SJSA1 (cell line): ENCODE results near the gene THSD7A. TPM values are rescaled to one million over a fixed set of nuclear protein-coding genes. Genes with fewer than 3 reads are reported as not detected.
A peak's percentile ranks its signal among the peaks of the same experiment; 100 is the strongest.

Experiments used
- DNase-seq, 2 experiments: peaks; one replicate each; pipeline ENCODE4 v3.0.0-alpha.2; 2015 to 2020; ENCODE audit warnings: low spot score in 2 of 2, low read depth in 1 of 2
- H3K27ac ChIP-seq: fragments of 250-450 bp; sonication (Bioruptor Pico); 2 replicates; pipeline ENCODE4 v1.5.1; 2020; ENCODE audit warnings: mild to moderate bottlenecking, moderate library complexity
- H3K27me3 ChIP-seq: fragments of 250-450 bp; sonication (Bioruptor Pico); replicated peaks from 2 replicates; pipeline ENCODE4 v1.5.1; 2020; ENCODE audit warnings: mild to moderate bottlenecking, moderate library complexity
- H3K36me3 ChIP-seq: fragments of 250-450 bp; sonication (Bioruptor Pico); 2 replicates; pipeline ENCODE4 v1.5.1; 2020; ENCODE audit warnings: mild to moderate bottlenecking
- H3K4me1 ChIP-seq: fragments of 250-450 bp; sonication (Bioruptor Pico); replicated peaks from 2 replicates; pipeline ENCODE4 v1.6.1; 2021; ENCODE audit warnings: mild to moderate bottlenecking
- H3K4me3 ChIP-seq: fragments of 250-450 bp; sonication (Bioruptor Pico); 2 replicates; pipeline ENCODE4 v1.5.1; 2020; ENCODE audit warnings: mild to moderate bottlenecking
- H3K9me3 ChIP-seq: fragments of 250-450 bp; sonication (Bioruptor Pico); replicated peaks from 2 replicates; pipeline ENCODE4 v1.5.1; 2020; ENCODE audit warnings: mild to moderate bottlenecking
- total RNA-seq: library from RNA; depleted of rRNA; stranded (reverse); fragments of >200 nt; shearing (Covaris generic); gene quantifications from 2 replicates; pipeline ENCODE4 v1.2.3, GENCODE V29; 2014

Gene THSD7A
- total RNA-seq, 1 experiment from 2014 or later: not detected

DNA sequence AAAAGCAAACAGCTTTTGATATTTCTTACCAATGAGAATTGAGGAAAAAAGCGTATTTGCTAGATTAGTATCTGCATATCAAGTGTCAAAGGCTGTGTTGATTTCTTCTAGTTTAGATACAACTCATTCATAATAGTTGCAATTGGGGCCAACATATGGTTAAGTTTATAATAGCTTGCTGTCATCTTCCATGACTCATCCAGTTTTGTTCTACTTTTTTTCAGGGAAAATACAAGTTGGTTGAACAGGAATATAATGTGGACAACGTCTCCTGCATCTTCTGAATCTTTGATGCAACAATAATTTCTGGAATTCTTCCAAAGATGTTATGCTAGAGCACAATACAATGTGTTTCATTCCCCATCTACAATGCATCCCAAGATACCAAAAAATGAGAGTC is 182.0 kb downstream of the THSD7A start:
- no peaks in the 10 kb centered on the region for H3K9me3 ChIP-seq
- no peak overlapping the region for H3K4me3 ChIP-seq
- DNase-seq: no peak
- H3K4me1 ChIP-seq: no peaks in the 10 kb centered on the region
- no peaks in the 10 kb centered on the region for H3K36me3 ChIP-seq
- no peak overlapping the region for H3K27ac ChIP-seq
- no peaks in the 10 kb centered on the region for H3K27me3 ChIP-seq

DNA sequence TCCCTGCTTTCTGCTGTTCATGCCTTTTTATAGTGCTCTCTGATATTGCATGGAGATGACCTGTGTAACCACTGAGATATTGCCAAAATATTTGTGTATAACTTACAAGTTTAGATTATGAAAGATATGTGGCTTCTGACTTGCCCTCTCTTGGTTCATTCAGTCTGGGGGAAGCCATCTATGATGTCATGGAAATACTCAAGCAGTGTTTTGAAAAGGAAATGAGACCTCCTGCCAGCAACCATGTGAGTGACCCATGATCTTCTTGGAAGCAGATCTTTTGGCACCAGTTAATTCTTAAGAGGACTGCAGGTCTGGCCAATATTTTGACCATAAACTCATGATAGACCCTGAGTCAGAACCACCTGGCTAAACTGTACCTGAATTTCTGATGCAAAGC is 183.0 kb downstream of the THSD7A start:
- no peaks in the 10 kb centered on the region for H3K36me3 ChIP-seq
- DNase-seq: no peak
- H3K4me1 ChIP-seq: no peaks in the 10 kb centered on the region
- H3K27me3 ChIP-seq: no peaks in the 10 kb centered on the region
- H3K27ac ChIP-seq: no peak overlapping the region
- H3K4me3 ChIP-seq: no peak overlapping the region
- H3K9me3 ChIP-seq: no peaks in the 10 kb centered on the region

DNA sequence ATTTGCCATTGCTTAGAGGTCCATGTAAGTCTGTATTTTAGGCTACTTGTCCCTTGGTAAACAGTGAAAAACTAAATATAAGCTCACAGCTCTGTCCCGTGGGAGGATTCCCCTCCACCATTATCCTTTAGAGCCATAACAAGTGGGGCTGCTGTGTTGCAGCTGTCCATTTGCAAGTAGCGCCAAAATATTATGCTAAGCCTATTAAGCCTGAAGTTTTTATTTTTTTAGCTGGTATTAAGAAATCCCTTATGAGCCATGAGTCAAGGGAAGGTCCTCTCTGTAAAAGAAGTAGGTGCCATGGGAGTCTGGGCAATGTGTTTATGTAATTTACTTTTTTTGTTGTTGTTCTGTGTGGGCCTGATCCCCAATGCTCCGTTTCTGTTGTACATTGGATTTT is 183.9 kb downstream of the THSD7A start:
- H3K4me3 ChIP-seq: no peak overlapping the region
- H3K4me1 ChIP-seq: no peaks in the 10 kb centered on the region
- no peaks in the 10 kb centered on the region for H3K27me3 ChIP-seq
- H3K9me3 ChIP-seq: no peaks in the 10 kb centered on the region
- no peaks in the 10 kb centered on the region for H3K36me3 ChIP-seq
- no peak for DNase-seq
- no peak overlapping the region for H3K27ac ChIP-seq

DNA sequence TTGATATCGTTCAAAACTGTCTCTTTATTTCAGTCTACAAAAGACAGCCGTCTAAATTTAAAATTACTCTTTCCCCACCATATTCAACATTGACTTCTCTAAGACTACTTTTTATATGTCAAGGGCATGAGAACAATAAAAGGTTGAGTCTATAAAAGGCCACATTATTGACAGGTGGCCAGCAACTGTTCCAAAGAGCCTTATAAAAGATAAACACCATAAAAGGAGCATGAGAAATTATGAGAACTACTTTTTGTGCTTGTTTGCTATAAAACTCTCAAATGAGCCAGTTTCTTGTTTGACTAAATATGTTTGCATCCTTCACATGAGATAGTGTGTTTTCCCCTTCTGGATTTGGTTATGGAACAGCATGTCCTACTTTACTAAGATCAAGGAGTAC is 189.2 kb downstream of the THSD7A start:
- no peaks in the 10 kb centered on the region for H3K4me1 ChIP-seq
- no peaks in the 10 kb centered on the region for H3K27me3 ChIP-seq
- H3K27ac ChIP-seq: no peak overlapping the region
- no peak overlapping the region for H3K4me3 ChIP-seq
- DNase-seq: no peak
- H3K36me3 ChIP-seq: no peaks in the 10 kb centered on the region
- no peaks in the 10 kb centered on the region for H3K9me3 ChIP-seq

DNA sequence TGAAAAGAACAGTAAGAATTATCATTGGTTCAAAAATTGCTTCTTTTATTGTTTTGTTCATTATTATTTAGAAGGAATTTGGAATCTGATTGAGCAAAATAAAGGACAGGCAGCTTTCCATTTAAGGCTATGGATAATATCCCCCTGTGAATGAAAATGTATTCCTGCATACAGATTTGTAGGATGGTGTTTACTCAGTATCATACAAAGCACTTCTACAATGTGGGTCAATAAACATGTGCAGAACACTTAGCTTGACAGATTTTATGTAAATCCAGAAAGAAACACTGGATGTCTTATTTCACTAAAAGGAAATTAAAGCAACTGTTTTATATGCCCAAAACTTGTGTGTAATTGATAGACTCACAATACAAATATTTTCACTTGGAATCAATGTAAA is 189.7 kb downstream of the THSD7A start:
- H3K27me3 ChIP-seq: no peaks in the 10 kb centered on the region
- H3K4me1 ChIP-seq: no peaks in the 10 kb centered on the region
- DNase-seq: no peak
- H3K9me3 ChIP-seq: no peaks in the 10 kb centered on the region
- no peak overlapping the region for H3K4me3 ChIP-seq
- no peaks in the 10 kb centered on the region for H3K36me3 ChIP-seq
- H3K27ac ChIP-seq: no peak overlapping the region

DNA sequence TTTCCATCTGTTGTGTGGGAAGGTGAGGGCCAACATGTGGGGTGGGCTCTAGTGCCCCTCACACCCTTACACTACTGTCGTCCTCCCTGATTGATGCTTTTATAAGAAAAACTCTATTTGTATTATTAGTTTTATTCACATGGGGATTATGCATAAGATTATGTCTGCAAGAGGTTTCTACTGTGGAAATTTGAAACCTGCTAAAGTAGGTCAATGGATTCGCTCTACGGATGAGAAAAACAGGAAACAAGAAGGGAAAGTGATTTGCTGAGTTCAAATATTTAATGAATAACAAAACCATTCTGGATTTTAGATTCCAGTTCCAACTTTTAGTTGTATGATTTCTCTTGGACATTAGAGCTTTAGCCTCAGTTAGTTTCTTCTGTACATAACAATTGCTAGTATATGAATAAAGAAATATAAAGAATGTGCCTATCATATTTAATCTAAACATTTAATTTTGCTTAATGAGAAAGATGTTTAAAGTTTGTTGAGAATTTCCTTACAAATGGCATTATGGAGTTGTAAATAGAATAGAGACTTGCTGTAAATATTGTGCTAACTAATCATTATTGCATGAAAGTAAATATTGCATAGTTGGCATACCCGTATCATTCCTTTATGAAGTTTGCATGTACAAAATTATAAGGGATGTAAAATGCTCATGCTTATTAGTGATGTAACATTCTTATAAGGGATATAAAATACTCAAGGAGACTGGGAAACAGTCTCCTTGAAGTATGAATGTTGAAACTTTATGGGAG is 193.8 kb downstream of the THSD7A start:
- Histone ChIP-seq H3K27ac (no peak overlapping the region), H3K4me1 (no peaks in the 10 kb centered on the region), H3K4me3 (no peak overlapping the region), H3K36me3 (no peaks in the 10 kb centered on the region), H3K9me3 (no peaks in the 10 kb centered on the region), H3K27me3 (no peaks in the 10 kb centered on the region)
- DNase-seq: no peak

DNA sequence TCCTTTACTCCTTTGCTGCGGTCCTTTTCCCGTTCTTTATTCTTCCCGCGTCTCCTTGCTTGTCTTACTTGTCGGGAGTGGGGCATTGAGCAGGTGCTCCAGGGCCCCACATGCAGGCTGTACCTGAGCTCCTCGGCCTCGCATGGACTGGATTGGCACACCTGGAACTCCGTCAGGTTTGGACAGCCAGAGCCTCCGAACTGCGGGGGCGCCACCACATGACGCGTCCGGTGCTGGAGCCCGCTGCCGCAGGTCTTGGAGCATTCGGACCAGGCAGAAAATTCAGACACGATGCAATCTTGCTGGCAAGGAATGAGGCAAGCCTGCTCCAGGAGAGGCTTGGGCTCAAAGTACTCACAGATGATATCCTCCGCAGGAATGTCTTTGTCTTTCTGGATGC is 195.7 kb downstream of the THSD7A start:
- Histone ChIP-seq H3K36me3 (no peaks in the 10 kb centered on the region), H3K27me3 (no peaks in the 10 kb centered on the region), H3K4me1 (no peaks in the 10 kb centered on the region), H3K4me3 (no peak overlapping the region), H3K27ac (no peak overlapping the region), H3K9me3 (no peaks in the 10 kb centered on the region)
- DNase-seq: no peak

DNA sequence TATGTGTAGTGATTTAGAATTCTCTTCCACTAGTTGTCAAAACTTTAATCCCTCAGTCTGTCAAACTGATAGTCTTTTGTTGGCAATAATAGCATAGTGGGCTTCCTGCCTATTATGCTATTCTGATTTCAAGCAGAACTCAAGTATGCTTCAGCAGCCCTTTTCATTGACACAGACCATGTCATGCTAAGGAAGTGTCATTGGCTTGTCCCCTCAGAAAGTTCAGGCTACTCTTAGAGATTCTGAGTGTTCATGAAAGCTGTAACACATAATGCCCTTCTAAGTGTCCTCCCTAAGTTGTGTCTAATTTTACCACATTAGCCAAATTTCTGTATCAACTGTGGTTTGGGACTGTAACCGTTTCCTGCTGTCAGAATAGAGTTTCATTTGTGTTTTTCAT is 198.7 kb downstream of the THSD7A start:
- no peak overlapping the region for H3K4me3 ChIP-seq
- no peaks in the 10 kb centered on the region for H3K36me3 ChIP-seq
- no peak overlapping the region for H3K27ac ChIP-seq
- H3K9me3 ChIP-seq: no peaks in the 10 kb centered on the region
- no peaks in the 10 kb centered on the region for H3K27me3 ChIP-seq
- DNase-seq: no peak
- H3K4me1 ChIP-seq: no peaks in the 10 kb centered on the region

DNA sequence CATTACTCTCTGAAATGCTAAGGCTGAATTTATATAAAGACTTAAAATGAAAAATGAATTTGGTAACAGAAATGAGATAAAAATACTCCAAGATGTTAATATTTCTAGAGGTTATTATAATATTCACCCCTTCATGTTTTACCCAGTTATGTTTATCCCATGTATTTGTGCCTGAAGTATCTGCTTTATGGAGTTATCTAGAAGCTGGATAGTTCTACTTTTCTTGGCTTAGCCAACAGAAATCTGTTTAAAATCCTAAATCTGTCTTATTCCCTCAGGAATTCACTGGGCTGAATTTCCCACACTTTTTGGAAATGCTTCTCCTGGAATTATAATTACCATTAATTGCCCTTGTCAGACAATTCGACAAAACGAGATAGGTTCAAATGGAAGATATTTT is 201.6 kb downstream of the THSD7A start:
- DNase-seq: no peak
- no peaks in the 10 kb centered on the region for H3K36me3 ChIP-seq
- no peaks in the 10 kb centered on the region for H3K27me3 ChIP-seq
- no peak overlapping the region for H3K27ac ChIP-seq
- no peak overlapping the region for H3K4me3 ChIP-seq
- H3K4me1 ChIP-seq: no peaks in the 10 kb centered on the region
- H3K9me3 ChIP-seq: no peaks in the 10 kb centered on the region

DNA sequence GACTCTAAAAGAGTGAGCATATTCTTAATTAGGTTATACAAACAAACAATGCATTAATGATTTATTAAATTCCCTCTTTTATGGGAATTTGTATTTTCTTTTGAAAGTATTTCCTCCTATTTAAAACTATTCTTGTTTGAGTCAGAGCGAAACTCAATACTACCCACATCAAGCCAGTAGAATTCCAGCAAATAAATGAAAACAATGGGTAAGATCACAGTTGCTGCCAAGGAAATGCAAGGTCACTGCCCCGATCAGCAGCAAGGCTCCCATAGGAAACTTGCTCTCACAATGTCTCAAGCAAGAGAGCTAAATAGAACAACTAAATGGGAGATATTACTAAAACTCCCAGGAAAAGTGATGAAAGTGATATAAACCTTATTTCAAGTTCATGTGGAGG is 206.3 kb downstream of the THSD7A start:
- Histone ChIP-seq H3K9me3 (no peaks in the 10 kb centered on the region), H3K27me3 (no peaks in the 10 kb centered on the region), H3K27ac (no peak overlapping the region), H3K4me1 (no peaks in the 10 kb centered on the region), H3K36me3 (no peaks in the 10 kb centered on the region), H3K4me3 (no peak overlapping the region)
- no peak for DNase-seq

DNA sequence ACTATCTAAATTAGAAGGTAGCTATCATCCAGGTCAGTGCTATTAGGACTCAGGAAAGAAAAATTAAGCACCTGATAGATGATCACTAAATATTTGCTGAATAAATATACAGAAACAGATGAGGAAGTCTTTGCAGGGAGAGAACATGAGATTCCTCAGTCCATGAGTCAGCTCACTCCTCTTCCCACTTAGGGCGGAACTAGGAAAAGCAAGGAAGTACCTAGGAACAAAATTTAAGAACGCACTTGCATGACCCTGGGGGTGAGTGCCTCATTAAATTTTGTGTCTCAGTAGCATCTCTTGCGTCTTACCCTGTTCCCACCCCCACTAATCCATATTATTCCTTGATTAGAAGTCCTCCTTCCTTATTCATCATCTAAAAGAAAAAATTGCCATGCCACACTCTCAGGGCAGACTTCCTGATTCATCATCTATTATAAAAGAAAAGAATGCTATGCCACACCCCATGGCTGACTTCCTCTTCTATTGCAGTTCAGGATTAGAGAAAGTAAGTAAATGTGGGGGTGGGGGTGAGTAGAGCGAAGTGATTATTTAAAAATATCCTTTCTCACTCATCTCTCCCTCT is 208.8 kb downstream of the THSD7A start:
- no peak overlapping the region for H3K4me3 ChIP-seq
- no peak overlapping the region for H3K27ac ChIP-seq
- H3K4me1 ChIP-seq: no peaks in the 10 kb centered on the region
- H3K36me3 ChIP-seq: no peaks in the 10 kb centered on the region
- H3K27me3 ChIP-seq: no peaks in the 10 kb centered on the region
- DNase-seq: peak in 1 of 2 experiments; percentile 5
- H3K9me3 ChIP-seq: no peaks in the 10 kb centered on the region

DNA sequence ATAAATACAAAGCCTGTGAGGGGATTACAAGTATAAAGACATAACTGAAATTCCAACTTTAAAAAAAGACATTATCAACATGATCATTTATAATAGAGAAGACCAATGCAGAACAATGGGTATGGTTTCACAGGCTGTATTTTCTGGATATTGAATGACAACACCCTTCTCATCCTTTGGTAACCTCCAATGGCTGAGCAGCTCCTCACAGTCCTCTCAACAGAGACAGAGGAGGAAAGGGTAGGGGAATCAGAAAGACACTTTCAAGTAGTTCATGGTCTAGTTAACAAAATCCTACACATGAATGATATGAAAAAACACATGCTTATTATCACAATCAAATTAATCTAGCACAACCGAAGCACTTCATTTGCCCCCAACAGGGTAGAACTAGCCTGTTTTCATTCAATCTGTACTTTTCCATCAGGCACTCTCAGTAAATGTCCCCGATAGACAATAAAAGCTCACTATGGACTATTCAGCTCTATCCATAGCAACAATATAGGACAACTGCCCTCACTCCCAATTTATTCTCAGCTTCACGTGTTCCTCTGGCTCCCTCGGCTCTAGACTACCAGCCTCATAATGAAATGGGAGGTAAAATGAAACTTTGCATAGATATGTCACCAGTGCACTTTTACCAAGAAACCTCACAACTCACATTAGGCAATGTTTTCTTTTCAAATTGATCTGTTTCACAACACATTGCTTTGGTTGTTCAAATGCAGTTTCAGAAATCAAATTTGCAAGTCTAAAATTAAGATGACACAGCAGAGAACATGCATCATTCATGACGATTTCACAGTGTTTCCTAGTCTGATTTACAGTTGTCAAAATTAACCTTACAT is 211.4 kb downstream of the THSD7A start:
- Histone ChIP-seq H3K4me3 (no peak overlapping the region), H3K36me3 (no peaks in the 10 kb centered on the region), H3K4me1 (no peaks in the 10 kb centered on the region), H3K27me3 (no peaks in the 10 kb centered on the region), H3K9me3 (no peaks in the 10 kb centered on the region), H3K27ac (no peak overlapping the region)
- no peak for DNase-seq

DNA sequence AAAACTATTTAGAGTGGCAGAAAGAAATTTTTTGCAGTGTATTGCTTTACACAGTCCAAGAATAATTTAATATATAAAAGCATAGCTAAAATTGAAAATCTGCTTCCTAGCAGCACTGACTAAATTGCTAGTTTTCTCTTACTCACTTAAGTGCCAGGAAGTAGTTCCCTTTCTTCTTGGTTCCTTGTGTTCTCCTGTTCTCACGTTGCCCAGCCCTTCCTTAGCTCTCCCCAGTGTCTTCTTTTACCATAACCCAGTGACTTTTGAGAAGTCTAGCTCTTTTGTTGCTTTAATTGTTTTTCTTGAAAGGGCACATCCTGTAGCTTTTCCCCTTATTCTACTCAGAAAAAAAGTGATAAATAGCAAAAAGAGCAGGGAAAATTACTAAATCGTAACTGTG is 215.5 kb downstream of the THSD7A start:
- Histone ChIP-seq H3K36me3 (no peaks in the 10 kb centered on the region), H3K4me3 (no peak overlapping the region), H3K9me3 (no peaks in the 10 kb centered on the region), H3K27me3 (no peaks in the 10 kb centered on the region), H3K27ac (no peak overlapping the region), H3K4me1 (no peaks in the 10 kb centered on the region)
- no peak for DNase-seq

DNA sequence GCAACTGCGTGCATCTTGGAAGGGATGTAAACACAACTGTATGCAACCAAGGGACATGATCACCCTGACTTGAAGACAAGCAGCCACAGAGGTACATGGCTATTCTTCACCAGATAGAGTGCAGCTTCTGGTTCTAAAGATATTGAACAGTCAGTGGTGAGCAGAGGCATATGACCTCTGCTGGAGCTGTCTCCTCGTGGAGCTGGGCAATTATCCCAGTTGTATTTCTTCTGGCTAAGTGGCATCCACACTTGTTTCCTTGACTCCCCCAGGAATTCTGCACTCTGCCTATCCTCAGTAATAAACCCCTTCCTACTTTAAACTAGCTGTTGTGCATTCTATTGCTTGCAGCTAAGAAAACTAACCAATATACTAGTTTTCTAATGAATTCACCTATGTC is 216.8 kb downstream of the THSD7A start:
- Histone ChIP-seq H3K4me1 (no peaks in the 10 kb centered on the region), H3K9me3 (no peaks in the 10 kb centered on the region), H3K27me3 (no peaks in the 10 kb centered on the region; the same call in 1 of the 2 replicates), H3K4me3 (no peak overlapping the region), H3K36me3 (no peaks in the 10 kb centered on the region), H3K27ac (no peak overlapping the region)
- DNase-seq: no peak
